ENCODE measurements around the gene UBASH3B.

DNA sequence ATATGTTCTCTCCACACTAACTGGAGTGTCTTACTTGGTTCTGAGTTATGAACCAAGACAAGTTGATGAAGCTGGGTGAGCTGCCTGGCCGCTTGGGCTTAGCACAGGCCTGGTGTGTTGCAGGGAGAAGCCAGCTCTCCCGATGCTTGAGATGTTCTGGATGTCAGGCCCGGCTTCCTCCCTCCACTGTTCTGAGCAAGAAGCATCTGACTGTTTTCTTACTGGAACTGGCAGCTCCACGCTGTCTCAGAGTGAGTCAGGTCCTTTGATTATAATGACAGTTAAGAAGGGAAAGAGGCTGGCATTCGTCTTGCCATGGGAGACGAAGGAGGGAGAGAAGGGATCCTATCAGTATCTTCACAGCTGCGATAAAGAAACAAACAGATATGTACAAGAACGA lies 136.3 kb downstream of the UBASH3B start:
- no peak for TF ChIP-seq CTCF (IDR thresholded peaks at IDR 0.05)
- TF ChIP-seq POLR2A (IDR thresholded peaks at IDR 0.05): no peak

Measured in gastroesophageal sphincter (tissue), 3 donors.